Astrocyte of the hippocampus (primary cell): ENCODE measurements around the gene THOC3.
"Not testable (repeated sequence)": the region's sequence is repeated elsewhere in the genome, so short reads cannot be mapped to it uniquely, and the experiment has no call there.

Experiments used
- DNase-seq: peaks from one replicate; pipeline ENCODE4 v3.0.0; 2011; ENCODE audit warnings: low read depth, low spot score

THOC3 gene

GRCh38 chr5:175967471-175968372, at the start of gene THOC3:
Gene THOC3, minus strand, starts transcription at chr5:175968315. Its CDS starts 107 bp downstream, at chr5:175968208.
- peak; percentile 93 for DNase-seq

- not testable (repeated sequence) for DNase-seq
Measured at GRCh38 chr5:176017324-176017723, 49.2 kb upstream of the THOC3 start.

- not testable (repeated sequence) for DNase-seq
Measured at GRCh38 chr5:176014360-176014759, 46.2 kb upstream of the THOC3 start.

GRCh38 chr5:176011088-176011487, 43.0 kb upstream of the THOC3 start:
- not testable (repeated sequence) for DNase-seq

- DNase-seq, result not testable (repeated sequence)
Measured at GRCh38 chr5:176010202-176010601, 42.1 kb upstream of the THOC3 start.

- DNase-seq, result not testable (repeated sequence)
Measured at GRCh38 chr5:176007220-176007619, 39.1 kb upstream of the THOC3 start.

- DNase-seq, result not testable (repeated sequence)
Measured at GRCh38 chr5:176006819-176007218, 38.7 kb upstream of the THOC3 start.

- DNase-seq, result not testable (repeated sequence)
Measured at GRCh38 chr5:175997979-175998378, 29.9 kb upstream of the THOC3 start.

- not testable (repeated sequence) for DNase-seq
Measured at GRCh38 chr5:175997495-175997894, 29.4 kb upstream of the THOC3 start.

- DNase-seq, result not testable (repeated sequence)
Measured at GRCh38 chr5:175996791-175997190, 28.7 kb upstream of the THOC3 start.

- not testable (repeated sequence) for DNase-seq
Measured at GRCh38 chr5:175995506-175995905, 27.4 kb upstream of the THOC3 start.

GRCh38 chr5:175979371-175979995, 11.4 kb upstream of the THOC3 start:
- not testable (repeated sequence) for DNase-seq

GRCh38 chr5:175968381-175968780, 266 bp upstream of the THOC3 start:
- not testable (repeated sequence) for DNase-seq

- DNase-seq, result not testable (repeated sequence)
Measured at GRCh38 chr5:175962329-175962728, 5.8 kb downstream of the THOC3 start.

- DNase-seq, result not testable (repeated sequence)
Measured at GRCh38 chr5:175960228-175960627, 7.9 kb downstream of the THOC3 start.

GRCh38 chr5:175958515-175958914, 9.6 kb downstream of the THOC3 start:
- DNase-seq, result not testable (repeated sequence)

GRCh38 chr5:175954107-175954506, 14.0 kb downstream of the THOC3 start:
- not testable (repeated sequence) for DNase-seq

- DNase-seq, result not testable (repeated sequence)
Measured at GRCh38 chr5:175952810-175953209, 15.3 kb downstream of the THOC3 start.

GRCh38 chr5:175951339-175951969, 16.7 kb downstream of the THOC3 start:
- not testable (repeated sequence) for DNase-seq

GRCh38 chr5:175948329-175949108, 19.6 kb downstream of the THOC3 start:
- DNase-seq, result not testable (repeated sequence)

- DNase-seq, result not testable (repeated sequence)
Measured at GRCh38 chr5:175943253-175943652, 24.9 kb downstream of the THOC3 start.
